ENCODE measurements around the gene COL4A1.

COL4A1 gene

DNA sequence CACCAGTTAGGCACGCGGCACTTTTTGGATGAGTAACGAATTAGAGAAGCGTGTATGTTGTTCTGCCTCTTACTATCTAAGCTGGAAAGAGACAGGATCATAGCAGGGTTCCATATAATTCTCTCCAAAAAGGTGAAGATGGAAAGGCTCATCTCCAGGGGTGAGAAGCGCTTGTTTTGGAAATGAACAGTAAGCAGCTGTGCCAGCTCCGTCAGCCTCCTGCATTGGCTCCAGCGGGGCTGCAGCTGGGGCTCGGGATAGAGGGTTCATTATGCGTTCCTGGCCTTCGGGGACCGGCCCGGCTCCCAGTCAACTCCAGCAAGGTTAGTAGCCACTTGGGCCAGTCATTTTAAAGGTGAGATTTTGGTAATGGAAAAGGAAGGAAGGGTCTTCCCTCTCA, 155.5 kb downstream of the COL4A1 start:
- no peak for DNase-seq (ENCODE audit: extremely low read depth, low read depth)
- no peak for TF ChIP-seq CTCF (IDR thresholded peaks at IDR 0.05; ENCODE audit: low read depth, low read length)

- no peak for DNase-seq (ENCODE audit: extremely low read depth, low read depth)
- no peak for TF ChIP-seq CTCF (IDR thresholded peaks at IDR 0.05; ENCODE audit: low read depth, low read length)
Observed at GRCh38 chr13:110150384-110151101, 156.4 kb downstream of the COL4A1 start.

GRCh38 chr13:110149036-110149435, 157.9 kb downstream of the COL4A1 start:
- TF ChIP-seq CTCF (IDR thresholded peaks at IDR 0.05; ENCODE audit: low read depth, low read length), result no peak
- no peak for DNase-seq (ENCODE audit: extremely low read depth, low read depth)

GRCh38 chr13:110140099-110140498, 166.9 kb downstream of the COL4A1 start:
- no peak for TF ChIP-seq CTCF (IDR thresholded peaks at IDR 0.05; ENCODE audit: low read depth, low read length)
- no peak for DNase-seq (ENCODE audit: extremely low read depth, low read depth)

- no peak for TF ChIP-seq CTCF (IDR thresholded peaks at IDR 0.05; ENCODE audit: low read depth, low read length)
- DNase-seq (ENCODE audit: extremely low read depth, low read depth), result no peak
Observed at GRCh38 chr13:110138700-110139036, 168.3 kb downstream of the COL4A1 start.

DNA sequence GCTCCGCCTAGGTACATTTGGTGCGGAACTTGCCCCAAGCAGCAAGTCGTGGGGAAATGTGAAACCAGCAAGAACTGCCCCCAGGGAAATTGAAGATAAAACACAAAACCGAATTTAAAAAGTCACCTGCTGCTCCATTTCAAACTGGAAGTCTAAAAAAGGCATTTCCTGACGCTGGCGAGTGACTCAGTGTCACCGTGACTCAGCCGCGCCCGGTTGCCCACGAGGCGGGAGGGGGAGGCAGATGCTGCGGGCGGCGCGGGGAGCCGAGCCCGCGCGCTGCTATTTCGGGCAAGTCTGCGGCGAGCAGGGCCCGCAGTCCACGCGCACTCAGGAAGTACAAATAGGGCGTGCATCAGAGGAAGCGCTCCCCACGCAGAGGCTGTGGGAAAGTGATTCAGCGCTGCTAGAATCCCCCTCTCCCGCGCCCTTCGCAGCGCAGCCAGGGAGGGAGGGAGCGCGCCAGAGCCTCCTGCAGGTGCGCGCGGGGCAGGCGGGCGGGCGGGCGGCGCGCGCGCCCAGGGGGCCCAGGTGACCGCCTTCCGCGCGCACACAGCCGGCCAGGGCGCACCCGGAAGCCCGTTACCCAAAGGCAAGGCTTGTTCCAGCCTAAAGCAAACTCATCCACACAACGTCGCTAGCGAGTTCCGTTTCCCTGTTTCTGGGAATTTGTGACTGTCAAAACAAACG, 168.8 kb downstream of the COL4A1 start:
- no peak for DNase-seq (ENCODE audit: extremely low read depth, low read depth)
- peak; percentile 10; the same call in 1 of the 2 replicates for TF ChIP-seq CTCF (IDR thresholded peaks at IDR 0.05; ENCODE audit: low read depth, low read length)

DNA sequence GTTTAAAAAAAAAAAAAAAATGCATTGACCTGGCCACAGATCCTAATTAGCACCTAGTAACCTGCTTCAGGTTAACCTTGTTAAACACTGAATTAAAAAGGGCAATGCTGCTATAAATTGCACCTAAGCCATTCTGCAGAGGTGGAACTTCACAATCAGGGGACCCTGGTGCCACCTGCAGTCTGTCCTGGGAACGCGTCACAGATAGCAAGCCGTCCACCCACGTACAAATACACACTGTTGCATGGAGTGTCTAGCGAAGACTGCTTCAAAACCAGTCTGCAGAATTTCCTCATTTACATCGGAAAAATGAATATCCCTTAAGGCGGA, 169.3 kb downstream of the COL4A1 start:
- peak; percentile 9 for TF ChIP-seq CTCF (IDR thresholded peaks at IDR 0.05; ENCODE audit: low read depth, low read length)
- no peak for DNase-seq (ENCODE audit: extremely low read depth, low read depth)
